CD4-positive, alpha-beta T cell treated with Interferon gamma for 1 hour (primary cell): ENCODE data around the gene ENOX1.

Experiments
- DNase-seq: peaks from one replicate; pipeline ENCODE4 v3.0.0-alpha.2; 2020

The ENOX1 gene

GRCh38 chr13:43737392-43737923 lies 49.3 kb downstream of the ENOX1 start:
- DNase-seq = no peak

DNA sequence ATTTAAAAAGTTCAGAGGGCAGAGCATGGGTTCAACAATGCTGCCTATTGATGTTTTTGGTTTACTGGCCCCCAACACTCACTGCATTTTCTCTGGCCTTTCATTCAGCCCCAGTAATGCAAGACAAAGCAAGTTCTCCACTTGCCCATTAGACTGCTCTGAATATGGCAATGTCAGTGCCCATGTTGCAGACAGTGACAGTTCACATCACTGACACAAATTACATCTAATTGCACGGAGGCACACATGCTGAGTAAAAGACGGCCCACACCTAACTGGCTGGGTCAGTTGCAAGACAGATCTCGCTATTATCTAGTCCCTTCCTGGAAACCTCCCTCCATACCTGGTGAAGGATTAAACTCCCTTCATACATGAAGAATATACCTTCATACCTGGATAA lies 54.0 kb downstream of the ENOX1 start:
- no peak for DNase-seq

- no peak for DNase-seq
Observed at GRCh38 chr13:43731296-43731695, 55.5 kb downstream of the ENOX1 start.

DNA sequence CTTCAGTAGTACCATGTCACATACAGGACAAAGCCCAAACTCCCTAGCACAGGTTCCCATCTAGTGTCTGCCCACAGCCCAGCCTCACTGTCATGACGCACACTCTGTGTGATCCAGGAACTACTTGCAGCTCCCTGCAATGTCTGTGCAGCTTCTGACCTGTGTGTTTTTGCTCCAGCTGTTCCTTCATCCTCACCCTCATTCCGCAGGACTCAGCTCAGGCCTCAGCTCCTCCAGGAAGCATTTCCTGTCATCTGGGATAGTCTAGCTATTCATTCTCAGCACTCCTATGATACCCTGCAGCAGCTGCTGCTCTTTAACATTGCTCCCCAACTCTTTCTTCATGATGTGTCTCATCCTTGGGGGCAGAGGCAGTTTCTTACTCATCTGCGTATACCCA lies 56.1 kb downstream of the ENOX1 start:
- no peak for DNase-seq

DNA sequence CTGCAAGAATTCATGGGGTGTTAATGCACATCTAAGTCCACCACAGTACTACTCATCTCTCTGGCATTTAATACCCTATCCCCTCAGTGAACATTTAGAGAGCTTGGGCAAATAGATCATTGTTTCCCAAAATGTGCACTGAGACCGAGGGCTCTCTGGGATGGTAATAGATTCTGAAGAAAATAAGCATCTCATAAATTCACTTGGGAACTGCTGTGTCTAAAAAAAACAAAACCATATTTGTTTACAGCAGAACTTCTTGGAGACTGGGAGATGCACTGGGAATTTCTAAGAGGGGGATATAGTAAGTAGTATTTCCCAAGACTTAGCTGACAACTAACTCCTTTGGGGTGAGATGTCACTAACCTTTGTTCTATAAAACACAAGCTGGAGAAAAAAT lies 58.4 kb downstream of the ENOX1 start:
- DNase-seq = no peak

GRCh38 chr13:43727856-43728255 lies 58.9 kb downstream of the ENOX1 start:
- no peak for DNase-seq

DNA sequence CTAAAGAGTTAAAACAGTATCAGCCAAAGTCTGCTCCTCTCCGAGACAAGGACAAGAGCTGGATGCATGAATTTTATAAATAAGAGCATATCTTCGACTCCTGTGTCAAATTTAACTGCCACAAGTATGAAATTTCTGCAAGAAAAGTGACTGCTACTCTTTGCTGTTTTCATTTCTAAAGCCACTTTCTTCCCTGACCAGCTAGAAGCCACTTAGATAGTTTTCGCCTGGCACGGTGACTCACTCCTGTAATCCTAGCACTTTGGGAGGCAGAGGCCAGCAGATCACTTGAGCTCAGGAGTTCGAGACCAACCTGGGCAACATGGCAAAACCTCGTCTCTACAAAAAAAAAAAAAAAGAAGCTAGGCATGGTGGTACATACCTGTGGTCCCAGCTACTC lies 61.3 kb downstream of the ENOX1 start:
- no peak for DNase-seq

GRCh38 chr13:43720780-43721397 lies 65.9 kb downstream of the ENOX1 start:
- DNase-seq = no peak

DNA sequence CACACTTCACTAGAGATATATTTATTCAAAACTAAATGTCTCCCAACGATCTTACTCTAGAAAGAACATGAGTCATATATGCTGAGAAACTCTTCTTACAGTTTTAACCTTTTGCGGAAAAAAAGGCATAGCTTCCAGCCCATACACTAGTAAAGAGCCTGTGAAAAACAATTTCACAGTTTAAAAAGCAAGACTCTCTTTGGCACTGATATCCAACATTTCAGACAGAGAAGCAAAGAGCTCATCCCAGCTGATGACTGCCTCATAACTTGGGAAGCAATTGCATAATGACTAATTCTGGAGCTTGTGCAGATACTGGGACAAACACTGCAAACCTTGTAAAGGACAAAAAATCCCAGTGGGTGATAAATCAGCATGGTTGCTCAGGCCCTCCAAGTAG lies 88.0 kb downstream of the ENOX1 start:
- DNase-seq = no peak

DNA sequence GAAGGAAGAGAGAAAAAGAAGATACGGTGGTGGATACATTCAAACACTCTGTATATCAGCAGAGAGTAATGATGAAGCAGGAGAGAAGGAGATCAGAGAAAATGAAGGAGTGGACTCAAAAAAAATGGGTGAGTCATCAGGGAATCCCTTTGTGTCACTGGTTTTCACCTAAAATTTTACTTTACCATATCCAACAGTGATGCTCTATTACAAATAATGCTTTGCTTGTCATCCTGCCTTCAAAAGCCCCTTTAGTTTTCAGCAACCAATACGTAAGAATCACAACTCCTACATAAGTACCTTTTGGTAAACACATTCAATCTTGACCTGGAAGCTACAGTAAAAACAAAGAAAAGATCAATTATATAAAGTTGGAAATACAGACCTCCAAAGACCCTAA lies 88.8 kb downstream of the ENOX1 start:
- DNase-seq = no peak

- no peak for DNase-seq
Observed at GRCh38 chr13:43697323-43697722, 89.4 kb downstream of the ENOX1 start.

DNA sequence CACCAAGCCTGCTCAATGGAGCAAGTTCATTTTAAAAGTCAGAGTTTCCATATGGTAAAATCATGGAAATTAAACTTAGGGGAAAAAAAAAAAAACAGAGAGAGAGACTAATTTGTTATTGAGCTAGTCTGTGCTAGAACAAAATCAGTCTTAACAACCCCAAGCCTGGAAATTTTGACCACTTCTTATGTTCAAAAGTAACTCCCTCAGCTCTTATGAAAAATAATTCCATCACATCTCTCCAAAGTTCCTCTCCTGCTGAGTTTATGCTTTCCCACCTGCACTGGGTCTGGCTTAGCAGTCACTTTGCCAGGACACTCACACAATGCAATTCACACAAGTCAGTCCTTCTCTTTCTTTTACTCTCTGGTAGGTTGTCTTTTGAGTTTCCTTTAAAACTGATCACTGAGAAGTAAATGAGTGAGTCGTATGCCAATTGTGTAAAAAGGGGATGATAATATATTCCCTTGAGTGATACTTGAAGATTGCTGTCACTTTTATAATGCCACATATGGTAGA lies 92.6 kb downstream of the ENOX1 start:
- DNase-seq = no peak

GRCh38 chr13:43693639-43694038 lies 93.1 kb downstream of the ENOX1 start:
- no peak for DNase-seq

DNA sequence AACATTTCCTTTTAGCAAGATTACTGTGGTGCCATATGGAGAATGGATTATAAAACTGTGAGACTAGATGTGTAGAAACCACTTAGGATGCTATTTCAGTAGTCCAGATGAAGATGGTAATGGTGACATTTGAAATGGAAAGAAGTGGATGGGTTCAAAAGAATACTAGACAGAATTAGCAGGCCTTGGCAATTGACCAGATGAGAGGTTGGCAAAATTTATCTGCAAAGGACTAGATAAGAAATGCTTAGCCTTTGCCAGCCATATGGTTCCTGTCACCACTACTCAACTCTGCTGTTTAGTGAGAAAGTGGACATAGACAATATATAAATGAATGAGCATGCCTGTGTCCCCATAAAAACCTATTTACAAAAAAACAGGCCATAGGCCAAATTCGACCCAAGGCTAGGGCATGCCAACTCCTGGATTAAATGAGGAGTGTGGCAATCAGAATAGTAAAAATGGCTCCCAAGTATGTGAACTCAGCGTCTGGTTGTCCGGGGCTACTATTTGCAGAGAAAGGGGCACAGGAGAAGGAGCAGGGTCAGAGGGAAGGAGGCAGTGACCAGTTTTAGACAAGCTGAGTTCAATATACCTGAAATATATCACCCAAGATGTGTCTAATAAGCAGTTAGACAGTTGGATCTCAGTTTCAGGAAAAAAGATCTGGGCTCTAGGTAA lies 98.4 kb downstream of the ENOX1 start:
- no peak for DNase-seq

DNA sequence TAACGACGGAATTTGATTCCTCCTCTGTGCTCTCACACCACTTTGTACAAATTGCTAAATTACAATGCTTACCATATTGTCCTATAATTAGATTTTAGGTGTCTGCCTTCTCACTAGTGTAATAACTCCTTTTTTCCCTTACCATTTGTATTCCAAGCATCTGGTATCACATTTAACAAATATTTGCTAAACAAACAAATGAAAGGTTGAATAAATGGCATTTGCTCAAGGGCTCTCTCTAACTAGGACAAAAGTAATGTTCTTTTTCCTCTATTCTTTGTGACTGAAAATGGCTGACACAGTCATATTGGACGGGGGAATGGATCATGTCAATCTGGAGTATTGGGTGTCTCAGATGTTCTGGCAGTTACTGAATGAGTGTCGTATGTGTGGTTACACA lies 99.7 kb downstream of the ENOX1 start:
- no peak for DNase-seq

DNA sequence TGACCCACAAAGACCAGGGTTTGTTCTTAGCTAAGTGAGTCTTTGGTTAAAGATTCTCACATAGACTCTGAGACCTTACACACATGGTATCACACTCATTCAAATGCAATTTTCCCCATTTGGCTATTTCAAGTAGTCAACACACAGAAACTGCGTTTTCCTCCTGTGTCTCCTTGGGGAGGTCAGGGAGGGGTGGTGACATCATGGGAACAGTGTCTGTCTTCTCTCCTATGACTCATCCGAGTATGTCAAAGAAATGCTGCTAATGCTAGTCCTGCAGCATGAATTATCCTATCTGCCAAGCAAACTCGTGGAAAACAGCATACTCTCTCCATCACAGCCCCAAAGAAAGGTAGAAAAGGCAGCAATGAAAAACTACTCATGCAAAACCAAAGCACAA lies 100.2 kb downstream of the ENOX1 start:
- no peak for DNase-seq

DNA sequence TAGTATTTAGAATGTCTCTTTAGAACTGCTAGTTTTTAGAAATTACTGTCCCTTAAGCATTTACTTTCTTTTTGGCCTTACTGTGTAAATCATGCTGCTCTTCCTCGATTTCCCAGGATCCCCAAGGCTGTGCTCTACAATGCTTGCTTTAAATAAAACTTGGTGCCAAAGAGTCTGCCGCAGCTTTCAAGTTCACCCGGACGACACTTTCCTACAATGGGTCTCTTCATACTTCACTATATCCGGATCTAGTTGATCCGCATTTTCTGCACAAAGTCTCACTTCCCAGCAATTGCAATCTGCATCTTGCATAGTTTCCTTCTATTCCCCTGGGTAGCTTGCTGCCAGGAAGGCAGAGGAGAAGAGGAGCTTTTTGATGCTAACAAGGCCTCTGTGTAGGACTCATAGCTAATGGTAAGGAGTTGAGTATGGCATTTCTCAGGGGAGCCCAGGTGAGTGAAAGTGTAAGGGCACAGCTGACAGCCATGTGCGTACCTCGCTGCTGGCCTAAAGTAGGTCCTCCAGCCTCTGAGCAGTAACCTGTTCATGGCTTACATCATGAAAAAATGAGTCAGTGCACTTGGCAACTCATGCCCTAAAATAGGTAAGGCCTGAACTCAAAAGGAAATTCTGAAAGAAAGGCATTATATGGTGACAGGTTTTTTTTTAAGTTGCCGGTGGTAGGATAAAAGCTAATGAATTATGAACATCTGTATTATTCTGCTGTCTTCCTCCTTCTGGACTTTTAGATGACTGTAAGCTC lies 101.6 kb downstream of the ENOX1 start:
- no peak for DNase-seq

GRCh38 chr13:43682701-43683100 lies 104.1 kb downstream of the ENOX1 start:
- no peak for DNase-seq

DNA sequence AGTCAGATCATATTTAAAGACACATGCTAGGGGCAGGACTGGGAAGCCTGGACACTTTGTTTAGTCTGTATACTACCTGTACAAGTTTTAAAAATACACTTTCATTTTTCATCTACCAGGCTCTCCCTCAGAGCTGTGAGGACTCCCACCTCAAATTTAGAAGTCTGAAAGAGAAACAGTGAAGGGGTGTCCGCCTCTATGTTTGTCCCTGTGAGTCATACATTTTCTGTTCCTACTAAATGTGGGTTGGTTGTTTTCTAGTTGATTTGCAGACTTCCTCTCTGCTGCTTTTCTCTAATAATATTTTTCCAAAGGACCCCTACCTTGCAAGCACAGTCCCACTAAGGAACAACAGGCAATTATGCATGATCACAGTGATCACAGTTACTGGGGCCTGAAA lies 110.5 kb downstream of the ENOX1 start:
- DNase-seq = no peak

DNA sequence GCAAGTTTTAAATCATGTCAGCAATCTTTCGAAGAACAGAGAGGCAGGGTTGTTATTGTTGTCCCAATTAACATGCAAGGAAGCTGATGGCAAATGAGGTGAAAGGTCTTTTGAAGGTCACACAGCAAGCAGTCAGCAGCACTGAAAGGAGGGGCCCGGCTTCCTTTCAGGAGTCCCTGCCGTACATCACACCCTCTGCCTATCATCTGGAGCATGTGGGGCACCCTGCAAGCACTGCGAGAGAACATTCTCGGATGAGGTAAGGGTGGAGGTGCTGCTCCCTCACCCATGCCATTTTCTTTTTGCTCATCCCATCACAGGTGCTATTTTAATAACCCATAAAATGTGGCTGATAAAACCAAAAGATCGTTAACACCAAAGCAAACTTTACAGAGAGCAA lies 111.2 kb downstream of the ENOX1 start:
- no peak for DNase-seq

DNA sequence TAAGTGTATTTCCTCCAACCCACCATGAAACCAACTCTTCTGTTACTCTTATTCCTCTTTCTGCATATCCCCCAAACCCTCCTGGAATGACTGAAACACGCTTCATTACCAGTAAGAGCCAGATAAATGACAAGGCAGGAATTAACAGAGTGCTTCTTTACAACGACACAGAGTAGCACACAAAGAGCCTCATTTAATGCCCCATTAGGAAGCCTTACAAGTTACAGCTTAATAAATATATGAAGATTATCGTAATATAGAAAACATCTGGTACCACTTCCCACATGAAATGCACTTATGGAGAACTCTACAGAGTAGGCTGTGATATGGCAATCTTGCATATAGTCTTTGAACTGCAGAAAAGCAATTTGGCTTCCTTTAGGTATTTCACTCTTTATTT lies 116.8 kb downstream of the ENOX1 start:
- DNase-seq = no peak

DNA sequence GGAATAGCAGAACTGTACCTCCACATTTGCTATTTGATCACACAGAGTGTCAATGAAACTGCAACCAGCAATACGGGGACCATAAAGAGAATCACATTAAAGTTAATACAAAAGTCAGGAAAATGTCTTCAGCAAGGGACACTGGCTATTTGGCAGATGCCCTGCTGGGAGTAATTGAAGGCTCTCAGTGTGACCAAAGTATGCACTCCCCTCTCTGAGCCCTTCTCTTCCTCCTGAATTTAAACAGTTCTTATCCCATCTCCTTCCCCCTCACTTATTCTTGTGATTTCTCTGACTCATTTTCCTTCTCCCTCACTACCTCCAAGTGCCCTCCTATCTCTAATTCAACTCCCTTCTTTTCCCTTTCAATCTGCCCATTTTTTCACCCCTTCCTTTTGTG lies 117.7 kb downstream of the ENOX1 start:
- no peak for DNase-seq

DNA sequence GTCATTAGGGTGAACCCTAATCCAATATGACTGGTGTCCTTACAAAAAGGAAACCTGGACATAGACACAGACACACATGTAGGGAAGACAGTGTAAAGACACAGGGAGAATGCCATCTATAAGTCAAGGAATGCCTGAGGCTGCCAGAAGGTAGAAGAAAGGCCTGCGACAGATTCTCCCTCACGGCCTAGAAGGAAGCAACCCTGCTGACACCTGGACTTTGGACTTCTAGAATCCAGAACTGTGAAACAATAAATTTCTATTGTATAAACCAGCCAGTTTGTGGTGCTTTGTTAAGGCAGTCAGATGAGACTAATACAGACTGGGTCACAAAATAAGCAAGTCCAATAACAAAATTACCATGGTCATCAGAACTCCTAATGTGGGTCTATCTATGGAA lies 120.4 kb downstream of the ENOX1 start:
- DNase-seq = no peak

- no peak for DNase-seq
Observed at GRCh38 chr13:43665388-43665787, 121.4 kb downstream of the ENOX1 start.
